22Rv1 (cell line): ENCODE results near the gene ACKR1.

Experiments used
- ZFX ChIP-seq: fragments of 450-650 bp; IDR thresholded peaks from 2 replicates; pipeline ENCODE4 v1.6.1; 2017; ENCODE audit warnings: antibody characterized with exemption, borderline replicate concordance
- TF ChIP-seq, protein P1 (sequence below): fragments of 450-650 bp; IDR thresholded peaks from 2 replicates; pipeline ENCODE4 v1.5.1; 2017; ENCODE audit warnings: mild to moderate bottlenecking

DNA sequence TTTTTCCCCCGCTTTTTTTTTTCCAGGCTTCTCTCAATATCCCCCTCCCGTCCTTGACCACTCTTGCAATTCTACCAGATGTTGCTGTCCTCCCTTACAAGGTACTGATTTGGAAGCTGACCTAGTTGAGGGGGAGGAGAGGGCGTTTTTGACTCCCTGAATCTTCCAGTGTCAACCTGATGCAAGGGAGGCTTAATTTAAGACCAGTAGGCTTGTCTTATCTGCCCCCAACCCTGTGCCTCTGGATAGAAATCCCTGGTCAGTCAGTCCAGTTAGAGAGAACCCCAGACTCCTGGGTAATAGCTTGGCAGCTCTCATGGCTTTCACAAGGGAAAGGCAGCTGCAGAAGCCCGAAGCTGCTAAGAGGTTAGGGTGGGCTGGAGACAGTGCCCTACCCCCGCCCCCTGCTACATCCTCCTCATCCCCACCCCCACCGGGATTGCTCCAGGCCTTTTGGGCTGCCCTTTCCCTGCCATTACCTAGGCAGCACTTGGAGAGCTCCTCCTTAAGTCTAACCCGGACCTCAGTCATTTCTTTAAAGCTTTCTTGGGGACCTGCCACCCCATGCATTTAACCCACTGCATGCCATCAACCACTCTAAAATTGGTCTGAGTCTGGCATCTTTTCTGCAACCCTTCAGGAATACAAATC lies 3.6 kb downstream of the ACKR1 start:
- TF ChIP-seq, protein P1, sequence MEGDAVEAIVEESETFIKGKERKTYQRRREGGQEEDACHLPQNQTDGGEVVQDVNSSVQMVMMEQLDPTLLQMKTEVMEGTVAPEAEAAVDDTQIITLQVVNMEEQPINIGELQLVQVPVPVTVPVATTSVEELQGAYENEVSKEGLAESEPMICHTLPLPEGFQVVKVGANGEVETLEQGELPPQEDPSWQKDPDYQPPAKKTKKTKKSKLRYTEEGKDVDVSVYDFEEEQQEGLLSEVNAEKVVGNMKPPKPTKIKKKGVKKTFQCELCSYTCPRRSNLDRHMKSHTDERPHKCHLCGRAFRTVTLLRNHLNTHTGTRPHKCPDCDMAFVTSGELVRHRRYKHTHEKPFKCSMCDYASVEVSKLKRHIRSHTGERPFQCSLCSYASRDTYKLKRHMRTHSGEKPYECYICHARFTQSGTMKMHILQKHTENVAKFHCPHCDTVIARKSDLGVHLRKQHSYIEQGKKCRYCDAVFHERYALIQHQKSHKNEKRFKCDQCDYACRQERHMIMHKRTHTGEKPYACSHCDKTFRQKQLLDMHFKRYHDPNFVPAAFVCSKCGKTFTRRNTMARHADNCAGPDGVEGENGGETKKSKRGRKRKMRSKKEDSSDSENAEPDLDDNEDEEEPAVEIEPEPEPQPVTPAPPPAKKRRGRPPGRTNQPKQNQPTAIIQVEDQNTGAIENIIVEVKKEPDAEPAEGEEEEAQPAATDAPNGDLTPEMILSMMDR: no peak
- no peak for TF ChIP-seq ZFX
